ENCODE results near the gene C2CD2. TPM values are rescaled to one million over a fixed set of nuclear protein-coding genes. Genes with fewer than 3 reads are reported as not detected.

The C2CD2 gene
- total RNA-seq, 2 experiments from 2014 or later, result 6.2 to 7.1 TPM

DNA sequence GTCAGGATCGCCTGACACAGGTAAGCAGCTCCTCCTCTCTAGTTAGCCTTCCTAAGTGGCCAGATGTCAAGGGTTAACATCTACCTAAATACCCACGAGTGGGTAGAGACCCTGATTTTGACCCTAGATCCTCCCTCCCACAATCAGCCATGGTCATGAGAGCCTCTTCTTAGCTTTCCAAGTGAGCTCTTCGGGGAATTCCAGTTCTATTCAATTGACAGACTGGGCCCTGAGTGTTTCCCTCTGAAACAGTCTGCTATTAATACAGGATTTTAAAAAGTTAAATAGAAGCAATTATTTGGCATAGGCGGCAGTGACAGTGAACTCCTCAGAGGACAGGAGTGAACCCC lies 28.1 kb downstream of the C2CD2 start:
- Mint-ChIP-seq H3K27ac (peak overlapping the region; percentile 96), H3K36me3 (ENCODE audit: low read depth) (no peaks in the 10 kb centered on the region), H3K4me3 (peak overlapping the region; percentile 85), H3K9me3 (no peaks in the 10 kb centered on the region), H3K4me1 (ENCODE audit: low read depth) (peaks cover 51% of the 10 kb centered on the region), H3K27me3 (no peaks in the 10 kb centered on the region)
- no peak for ATAC-seq
- POLR2A ChIA-PET, result interaction anchor here (1.0 to 2.5 kb wide), 4 partner anchors 15 to 183 kb away, joined by 3 to 6 read pairs (median 6); partner anchors contain the start of gene PRDM15
- no peak for DNase-seq
- intact Hi-C loops (cut with micrococcal nuclease), result no loop called here
- TF ChIP-seq CTCF (IDR thresholded peaks at IDR 0.05), result no peak
- CTCF ChIA-PET, result interaction anchor here (1.0 to 3.2 kb wide), 3 partner anchors 30 to 182 kb away, joined by 3 to 9 read pairs (median 5); no protein-coding TSS in a partner anchor

DNA sequence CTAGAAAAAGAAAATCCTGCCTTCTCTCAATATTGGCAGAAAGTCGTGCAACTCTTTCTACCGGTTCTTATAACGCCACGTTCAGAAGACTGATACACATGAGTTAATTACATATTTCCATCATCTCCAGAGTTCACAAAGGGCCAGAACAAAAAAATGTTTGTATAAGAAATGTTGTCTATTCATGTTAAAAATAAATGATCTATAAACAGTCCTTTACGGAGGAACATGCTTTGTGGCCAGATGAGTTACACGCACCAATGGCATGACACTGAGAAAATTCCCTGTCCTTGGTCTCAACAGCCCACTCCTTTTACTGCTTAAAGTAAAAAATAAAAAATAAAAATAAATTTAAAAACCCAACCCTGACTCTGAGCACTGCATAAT lies 29.5 kb downstream of the C2CD2 start:
- no peak for TF ChIP-seq CTCF (IDR thresholded peaks at IDR 0.05)
- Mint-ChIP-seq H3K4me3 (no peak overlapping the region), H3K27me3 (no peaks in the 10 kb centered on the region), H3K36me3 (ENCODE audit: low read depth) (no peaks in the 10 kb centered on the region), H3K9me3 (no peaks in the 10 kb centered on the region), H3K27ac (no peak overlapping the region), H3K4me1 (ENCODE audit: low read depth) (peaks cover 51% of the 10 kb centered on the region)
- ChIA-PET CTCF (interaction anchor here (0.6 to 3.2 kb wide), 4 partner anchors 79 to 193 kb away, joined by 3 to 9 read pairs (median 4); no protein-coding TSS in a partner anchor), POLR2A (interaction anchor here (1.0 to 1.6 kb wide), 4 partner anchors 9 to 83 kb away, joined by 3 to 8 read pairs (median 4); partner anchors contain the start of gene PRDM15)
- ATAC-seq, result no peak
- intact Hi-C loops (cut with micrococcal nuclease), result no loop called here
- no peak for DNase-seq

- no peaks in the 10 kb centered on the region for H3K36me3 Mint-ChIP-seq (ENCODE audit: low read depth)
- H3K4me1 Mint-ChIP-seq (ENCODE audit: low read depth), result peaks cover 51% of the 10 kb centered on the region
- no peaks in the 10 kb centered on the region for H3K27me3 Mint-ChIP-seq
- no peak for TF ChIP-seq CTCF (IDR thresholded peaks at IDR 0.05)
- peak overlapping the region; percentile 16 for H3K4me3 Mint-ChIP-seq
- intact Hi-C loops (cut with micrococcal nuclease), result no loop called here
- DNase-seq, result peak; percentile 32
- no peaks in the 10 kb centered on the region for H3K9me3 Mint-ChIP-seq
- CTCF ChIA-PET, result interaction anchor here (0.6 to 3.2 kb wide), 7 partner anchors 25 to 193 kb away, joined by 3 to 9 read pairs (median 4); no protein-coding TSS in a partner anchor
- peak; percentile 52 for ATAC-seq
- H3K27ac Mint-ChIP-seq, result peak overlapping the region; percentile 66
- POLR2A ChIA-PET, result interaction anchor here (0.9 to 1.6 kb wide), 6 partner anchors 9 to 88 kb away, joined by 3 to 8 read pairs (median 3); partner anchors contain the start of gene PRDM15
Measured at GRCh38 chr21:41923631-41924367, 30.0 kb downstream of the C2CD2 start.

- no peaks in the 10 kb centered on the region for H3K9me3 Mint-ChIP-seq
- ATAC-seq (no peak), DNase-seq (no peak)
- peak overlapping the region; percentile 16 for H3K4me3 Mint-ChIP-seq
- H3K27me3 Mint-ChIP-seq, result no peaks in the 10 kb centered on the region
- peak overlapping the region; percentile 66 for H3K27ac Mint-ChIP-seq
- peaks cover 51% of the 10 kb centered on the region for H3K4me1 Mint-ChIP-seq (ENCODE audit: low read depth)
- no peaks in the 10 kb centered on the region for H3K36me3 Mint-ChIP-seq (ENCODE audit: low read depth)
- no peak for TF ChIP-seq CTCF (IDR thresholded peaks at IDR 0.05)
- ChIA-PET CTCF (interaction anchor here (1.0 to 3.2 kb wide), 5 partner anchors 24 to 185 kb away, joined by 3 to 9 read pairs (median 6); no protein-coding TSS in a partner anchor), POLR2A (interaction anchor here (0.8 to 1.6 kb wide), 5 partner anchors 9 to 89 kb away, joined by 3 to 5 read pairs (median 3); no protein-coding TSS in a partner anchor)
- intact Hi-C loops (cut with micrococcal nuclease), result no loop called here
Measured at GRCh38 chr21:41923186-41923585, 30.6 kb downstream of the C2CD2 start.

- H3K4me3 Mint-ChIP-seq, result no peak overlapping the region
- H3K36me3 Mint-ChIP-seq (ENCODE audit: low read depth), result peaks cover 10% of the 10 kb centered on the region
- no peaks in the 10 kb centered on the region for H3K27me3 Mint-ChIP-seq
- no peak overlapping the region for H3K27ac Mint-ChIP-seq
- ChIA-PET POLR2A (interaction anchor here (1.0 kb wide), 1 partner anchor 37 kb away, joined by 3 read pairs; no protein-coding TSS in a partner anchor), CTCF (interaction anchor here (1.0 to 1.5 kb wide), 2 partner anchors 187 to 196 kb away, joined by 3 to 4 read pairs; no protein-coding TSS in a partner anchor)
- H3K9me3 Mint-ChIP-seq, result no peaks in the 10 kb centered on the region
- DNase-seq (no peak), ATAC-seq (no peak)
- H3K4me1 Mint-ChIP-seq (ENCODE audit: low read depth), result peaks cover 37% of the 10 kb centered on the region
- no peak for TF ChIP-seq CTCF (IDR thresholded peaks at IDR 0.05)
- intact Hi-C loops (cut with micrococcal nuclease), result no loop called here
Measured at GRCh38 chr21:41921021-41921420, 32.8 kb downstream of the C2CD2 start.
